Liver (tissue), 9 donors: Measurements from ENCODE around the gene MYOD1. TPM values are rescaled to one million over a fixed set of nuclear protein-coding genes. Genes with fewer than 3 reads are reported as not detected.

Experiments used
- DNase-seq: peaks from one replicate; pipeline ENCODE4 v3.0.0-alpha.2; 2017; ENCODE audit warnings: low spot score
- H3K27ac ChIP-seq, 2 donors: one replicate each; pipeline ENCODE4 v1.7.0; 2013; ENCODE audit warnings: inconsistent platforms in 2 of 2, low read length in 2 of 2, control low read depth in 1 of 2, low read depth in 1 of 2, mild to moderate bottlenecking in 1 of 2
- H3K27me3 ChIP-seq, 4 donors: one replicate each; pipeline versions ENCODE4 v1.6.1 to v1.7.0; 2013; ENCODE audit warnings: low read length in 3 of 4, inconsistent platforms in 1 of 4, mild to moderate bottlenecking in 1 of 4, moderate library complexity in 1 of 4; ENCODE audit not compliant: control insufficient read depth in 4 of 4, insufficient read depth in 4 of 4
- H3K36me3 ChIP-seq, 4 donors: one replicate each; pipeline versions ENCODE4 v1.6.1 to v1.7.0; 2013; ENCODE audit warnings: low read length in 3 of 4, mild to moderate bottlenecking in 3 of 4, low read depth in 1 of 4, moderate library complexity in 1 of 4; ENCODE audit not compliant: control insufficient read depth in 4 of 4, insufficient read depth in 3 of 4
- H3K4me1 ChIP-seq, 4 donors: one replicate each; pipeline versions ENCODE4 v1.6.1 to v1.7.0; 2013; ENCODE audit warnings: low read length in 3 of 4, mild to moderate bottlenecking in 3 of 4, moderate library complexity in 1 of 4; ENCODE audit not compliant: control insufficient read depth in 4 of 4, insufficient read depth in 4 of 4
- H3K4me3 ChIP-seq, 3 donors: one replicate each; pipeline versions ENCODE4 v1.6.1 to v1.7.0; 2013; ENCODE audit warnings: low read length in 3 of 3, control low read depth in 1 of 3, low read depth in 1 of 3, mild to moderate bottlenecking in 1 of 3
- H3K9ac ChIP-seq, 2 donors: one replicate each; pipeline ENCODE4 v1.7.0; 2013; ENCODE audit warnings: low read length in 2 of 2, mild to moderate bottlenecking in 2 of 2, moderate library complexity in 2 of 2, control low read depth in 1 of 2, low read depth in 1 of 2
- H3K9me3 ChIP-seq, 4 donors: one replicate each; pipeline versions ENCODE4 v1.6.1 to v1.7.0; 2013; ENCODE audit warnings: low read length in 3 of 4; ENCODE audit not compliant: control insufficient read depth in 4 of 4
- EGR1 ChIP-seq, 2 donors: IDR thresholded peaks; 2 replicates each; pipeline ENCODE4 v1.6.1; 2016 to 2018; ENCODE audit warnings: antibody characterized with exemption in 2 of 2, low read depth in 2 of 2
- FOXA1 ChIP-seq: IDR thresholded peaks from 2 replicates; pipeline ENCODE4 v1.6.1; 2016; ENCODE audit warnings: antibody characterized with exemption
- FOXA2 ChIP-seq: IDR thresholded peaks from 2 replicates; pipeline ENCODE4 v1.6.1; 2016; ENCODE audit warnings: antibody characterized with exemption
- GABPA ChIP-seq, 2 donors: IDR thresholded peaks in 1 of 2; conservative IDR thresholded peaks in 1 of 2; 2 replicates each; pipeline ENCODE4 v1.6.1; 2016; ENCODE audit warnings: antibody characterized with exemption in 2 of 2, mild to moderate bottlenecking in 1 of 2, moderate library complexity in 1 of 2
- HNF4A ChIP-seq, 2 donors: conservative IDR thresholded peaks; 2 replicates each; pipeline ENCODE4 v1.6.1; 2016; ENCODE audit warnings: antibody characterized with exemption in 2 of 2, mild to moderate bottlenecking in 2 of 2
- HNF4G ChIP-seq: IDR thresholded peaks from 2 replicates; pipeline ENCODE4 v1.6.1; 2016; ENCODE audit warnings: antibody characterized with exemption
- NR2F2 ChIP-seq: IDR thresholded peaks from 2 replicates; pipeline ENCODE4 v1.6.1; 2016; ENCODE audit warnings: antibody characterized with exemption
- SP1 ChIP-seq: IDR thresholded peaks from 2 replicates; pipeline ENCODE4 v1.6.1; 2018; ENCODE audit warnings: antibody characterized with exemption, mild to moderate bottlenecking
- TAF1 ChIP-seq: conservative IDR thresholded peaks from 2 replicates; pipeline ENCODE4 v1.6.1; 2016; ENCODE audit warnings: antibody characterized with exemption, mild to moderate bottlenecking
- YY1 ChIP-seq: IDR thresholded peaks from 2 replicates; pipeline ENCODE4 v1.6.1; 2016; ENCODE audit warnings: antibody characterized with exemption, mild to moderate bottlenecking
- WGBS: extraction: QIAGEN DNeasy Blood & Tissue Kit; methylation state at CpG from one replicate; pipeline ENCODE4 v1.1.7; 2013; 5-methylcytosine and 5-hydroxymethylcytosine counted together
- polyA plus RNA-seq, 2 donors: library from polyadenylated mRNA; stranded (reverse) in 1 of 2; unstranded in 1 of 2; fragments of 200-250 nt in 1 of 2; fragments of >200 nt in 1 of 2; fragmentation: Nextera tagmentation in 1 of 2; extraction: Ambion mirVana in 1 of 2; gene quantifications; one replicate each; pipeline versions ENCODE4 v1.2.1 to v1.2.3, GENCODE V29; 2013 to 2015
- total RNA-seq, 2 donors: library from RNA; depleted of rRNA; stranded (reverse); fragments of >200 nt; gene quantifications; one replicate each; pipeline ENCODE4 v1.2.3, GENCODE V29; 2014
- TF ChIP-seq, protein P1 (sequence below): IDR thresholded peaks from 2 replicates; pipeline ENCODE4 v1.6.1; 2016; ENCODE audit warnings: antibody characterized with exemption, mild to moderate bottlenecking
- TF ChIP-seq, protein P2 (sequence below): IDR thresholded peaks from 2 replicates; pipeline ENCODE4 v1.6.1; 2016; ENCODE audit warnings: antibody characterized with exemption
- TF ChIP-seq, protein P3 (sequence below): fragments of 150-350 bp; IDR thresholded peaks from 2 replicates; pipeline ENCODE4 v1.5.1; 2017; ENCODE audit warnings: improper control_type of control experiment, low read depth, low read length; ENCODE audit not compliant: missing input control
- TF ChIP-seq, protein P4 (sequence below): IDR thresholded peaks from 2 replicates; pipeline ENCODE4 v1.6.1; 2016; ENCODE audit warnings: antibody characterized with exemption
- TF ChIP-seq, protein P5 (sequence below): IDR thresholded peaks from 2 replicates; pipeline ENCODE4 v1.6.1; 2016; ENCODE audit warnings: antibody characterized with exemption
- donor health status: healthy.
- donor health status: healthy.
- donor health status: healthy.
- donor health status: healthy.
- donor health status: healthy.

The MYOD1 gene
- total and polyA plus RNA-seq, 4 donors, result not detected

DNA sequence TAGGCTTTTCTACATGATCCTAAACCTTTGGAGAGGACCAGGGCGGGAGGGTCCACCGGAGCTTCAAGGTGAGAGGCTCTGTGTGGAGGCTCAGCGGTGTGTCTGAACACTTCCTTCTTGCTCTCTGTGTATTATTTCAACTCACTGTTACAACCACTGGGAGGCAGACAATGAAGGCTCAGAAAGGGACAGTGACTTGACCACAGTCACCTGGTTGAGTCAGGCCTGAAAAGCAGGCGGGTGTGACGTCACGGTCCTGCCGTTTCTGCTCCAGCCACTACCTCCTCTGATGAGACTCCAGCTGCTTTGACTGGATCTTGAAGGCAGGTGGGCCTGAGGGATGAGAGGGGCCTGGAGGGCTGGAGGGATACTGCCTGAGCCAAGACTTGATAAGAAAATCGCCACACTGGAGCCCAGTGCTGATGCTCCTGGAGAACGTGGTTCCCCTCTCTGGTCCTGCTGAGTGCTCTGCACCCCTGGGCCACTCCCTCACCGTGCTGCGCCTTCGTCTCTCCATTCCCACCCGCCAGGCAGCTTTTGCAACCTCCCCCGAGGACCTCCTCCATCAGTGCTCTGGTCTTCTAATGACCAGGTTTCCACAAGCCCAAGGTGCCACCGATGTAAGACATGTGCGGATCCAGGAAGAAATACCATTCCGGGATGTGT is 43.1 kb downstream of the MYOD1 start (continued):
- TF ChIP-seq, protein P1, sequence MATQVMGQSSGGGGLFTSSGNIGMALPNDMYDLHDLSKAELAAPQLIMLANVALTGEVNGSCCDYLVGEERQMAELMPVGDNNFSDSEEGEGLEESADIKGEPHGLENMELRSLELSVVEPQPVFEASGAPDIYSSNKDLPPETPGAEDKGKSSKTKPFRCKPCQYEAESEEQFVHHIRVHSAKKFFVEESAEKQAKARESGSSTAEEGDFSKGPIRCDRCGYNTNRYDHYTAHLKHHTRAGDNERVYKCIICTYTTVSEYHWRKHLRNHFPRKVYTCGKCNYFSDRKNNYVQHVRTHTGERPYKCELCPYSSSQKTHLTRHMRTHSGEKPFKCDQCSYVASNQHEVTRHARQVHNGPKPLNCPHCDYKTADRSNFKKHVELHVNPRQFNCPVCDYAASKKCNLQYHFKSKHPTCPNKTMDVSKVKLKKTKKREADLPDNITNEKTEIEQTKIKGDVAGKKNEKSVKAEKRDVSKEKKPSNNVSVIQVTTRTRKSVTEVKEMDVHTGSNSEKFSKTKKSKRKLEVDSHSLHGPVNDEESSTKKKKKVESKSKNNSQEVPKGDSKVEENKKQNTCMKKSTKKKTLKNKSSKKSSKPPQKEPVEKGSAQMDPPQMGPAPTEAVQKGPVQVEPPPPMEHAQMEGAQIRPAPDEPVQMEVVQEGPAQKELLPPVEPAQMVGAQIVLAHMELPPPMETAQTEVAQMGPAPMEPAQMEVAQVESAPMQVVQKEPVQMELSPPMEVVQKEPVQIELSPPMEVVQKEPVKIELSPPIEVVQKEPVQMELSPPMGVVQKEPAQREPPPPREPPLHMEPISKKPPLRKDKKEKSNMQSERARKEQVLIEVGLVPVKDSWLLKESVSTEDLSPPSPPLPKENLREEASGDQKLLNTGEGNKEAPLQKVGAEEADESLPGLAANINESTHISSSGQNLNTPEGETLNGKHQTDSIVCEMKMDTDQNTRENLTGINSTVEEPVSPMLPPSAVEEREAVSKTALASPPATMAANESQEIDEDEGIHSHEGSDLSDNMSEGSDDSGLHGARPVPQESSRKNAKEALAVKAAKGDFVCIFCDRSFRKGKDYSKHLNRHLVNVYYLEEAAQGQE, result no peak

DNA sequence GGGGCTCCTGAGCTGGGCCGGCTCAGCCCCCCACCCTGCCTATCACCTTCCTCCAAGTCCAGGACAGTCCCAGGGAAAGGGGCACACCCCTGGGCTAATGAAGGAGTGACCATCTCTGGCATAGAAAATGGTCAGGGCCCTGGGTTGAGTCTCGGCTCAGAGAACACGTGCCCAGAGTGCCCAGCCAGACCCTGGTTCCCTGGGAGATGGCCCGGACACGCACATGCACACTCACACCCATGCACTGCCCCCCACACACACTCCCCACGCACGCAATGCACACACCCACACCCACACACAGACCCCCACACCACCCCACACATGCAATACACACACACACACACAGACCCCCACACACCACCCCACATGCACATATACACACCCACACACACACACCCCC is 43.9 kb downstream of the MYOD1 start:
- no peak overlapping the region for H3K4me3 ChIP-seq
- TF ChIP-seq FOXA1 (no peak), SP1 (no peak)
- TF ChIP-seq, protein P2, sequence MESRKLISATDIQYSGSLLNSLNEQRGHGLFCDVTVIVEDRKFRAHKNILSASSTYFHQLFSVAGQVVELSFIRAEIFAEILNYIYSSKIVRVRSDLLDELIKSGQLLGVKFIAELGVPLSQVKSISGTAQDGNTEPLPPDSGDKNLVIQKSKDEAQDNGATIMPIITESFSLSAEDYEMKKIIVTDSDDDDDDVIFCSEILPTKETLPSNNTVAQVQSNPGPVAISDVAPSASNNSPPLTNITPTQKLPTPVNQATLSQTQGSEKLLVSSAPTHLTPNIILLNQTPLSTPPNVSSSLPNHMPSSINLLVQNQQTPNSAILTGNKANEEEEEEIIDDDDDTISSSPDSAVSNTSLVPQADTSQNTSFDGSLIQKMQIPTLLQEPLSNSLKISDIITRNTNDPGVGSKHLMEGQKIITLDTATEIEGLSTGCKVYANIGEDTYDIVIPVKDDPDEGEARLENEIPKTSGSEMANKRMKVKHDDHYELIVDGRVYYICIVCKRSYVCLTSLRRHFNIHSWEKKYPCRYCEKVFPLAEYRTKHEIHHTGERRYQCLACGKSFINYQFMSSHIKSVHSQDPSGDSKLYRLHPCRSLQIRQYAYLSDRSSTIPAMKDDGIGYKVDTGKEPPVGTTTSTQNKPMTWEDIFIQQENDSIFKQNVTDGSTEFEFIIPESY, result no peak
- 92% methylated on average over 7 of the region's 7 CpGs for whole genome bisulfite sequencing
- H3K9ac ChIP-seq, result no peak overlapping the region
- no peak for DNase-seq
- no peaks in the 10 kb centered on the region for H3K27me3 ChIP-seq
- no peaks in the 10 kb centered on the region for H3K9me3 ChIP-seq
- no peak overlapping the region for H3K27ac ChIP-seq
- H3K36me3 ChIP-seq, result no peaks in the 10 kb centered on the region
- peaks cover 0 to 4% (median 0%) of the 10 kb centered on the region in 4 donors for H3K4me1 ChIP-seq

DNA sequence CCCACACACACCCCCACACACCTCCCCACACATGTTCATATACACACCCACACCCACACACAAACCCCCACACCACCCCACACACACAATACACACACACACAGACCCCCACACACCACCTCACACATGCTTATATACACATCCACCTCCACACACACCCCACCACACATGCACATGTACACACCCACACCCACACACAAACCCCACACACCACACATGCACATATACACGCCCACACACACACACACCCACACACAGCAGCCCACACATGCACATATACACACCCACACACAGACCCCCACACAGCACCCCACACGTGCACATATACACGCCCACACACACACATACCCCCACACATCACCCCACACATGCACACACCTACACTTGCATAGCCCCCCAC is 44.3 kb downstream of the MYOD1 start:
- TF ChIP-seq YY1 (no peak), GABPA (IDR thresholded peaks at IDR 0.05 in 1 of 2, conservative IDR thresholded peaks at IDR 0.05 in 1 of 2) (no peak), HNF4G (no peak), FOXA1 (no peak), TAF1 (no peak), NR2F2 (no peak), EGR1 (IDR thresholded peaks at IDR 0.05; ENCODE audit: low read depth in 2 of 2) (no peak), SP1 (no peak), HNF4A (conservative IDR thresholded peaks at IDR 0.05) (no peak), FOXA2 (no peak)
- TF ChIP-seq, protein P2, result no peak
- TF ChIP-seq, protein P3, sequence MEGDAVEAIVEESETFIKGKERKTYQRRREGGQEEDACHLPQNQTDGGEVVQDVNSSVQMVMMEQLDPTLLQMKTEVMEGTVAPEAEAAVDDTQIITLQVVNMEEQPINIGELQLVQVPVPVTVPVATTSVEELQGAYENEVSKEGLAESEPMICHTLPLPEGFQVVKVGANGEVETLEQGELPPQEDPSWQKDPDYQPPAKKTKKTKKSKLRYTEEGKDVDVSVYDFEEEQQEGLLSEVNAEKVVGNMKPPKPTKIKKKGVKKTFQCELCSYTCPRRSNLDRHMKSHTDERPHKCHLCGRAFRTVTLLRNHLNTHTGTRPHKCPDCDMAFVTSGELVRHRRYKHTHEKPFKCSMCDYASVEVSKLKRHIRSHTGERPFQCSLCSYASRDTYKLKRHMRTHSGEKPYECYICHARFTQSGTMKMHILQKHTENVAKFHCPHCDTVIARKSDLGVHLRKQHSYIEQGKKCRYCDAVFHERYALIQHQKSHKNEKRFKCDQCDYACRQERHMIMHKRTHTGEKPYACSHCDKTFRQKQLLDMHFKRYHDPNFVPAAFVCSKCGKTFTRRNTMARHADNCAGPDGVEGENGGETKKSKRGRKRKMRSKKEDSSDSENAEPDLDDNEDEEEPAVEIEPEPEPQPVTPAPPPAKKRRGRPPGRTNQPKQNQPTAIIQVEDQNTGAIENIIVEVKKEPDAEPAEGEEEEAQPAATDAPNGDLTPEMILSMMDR, result no peak
- TF ChIP-seq, protein P4, sequence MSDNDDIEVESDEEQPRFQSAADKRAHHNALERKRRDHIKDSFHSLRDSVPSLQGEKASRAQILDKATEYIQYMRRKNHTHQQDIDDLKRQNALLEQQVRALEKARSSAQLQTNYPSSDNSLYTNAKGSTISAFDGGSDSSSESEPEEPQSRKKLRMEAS, result no peak
- TF ChIP-seq, protein P5, sequence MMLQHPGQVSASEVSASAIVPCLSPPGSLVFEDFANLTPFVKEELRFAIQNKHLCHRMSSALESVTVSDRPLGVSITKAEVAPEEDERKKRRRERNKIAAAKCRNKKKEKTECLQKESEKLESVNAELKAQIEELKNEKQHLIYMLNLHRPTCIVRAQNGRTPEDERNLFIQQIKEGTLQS, result no peak
- no peak for DNase-seq
- no peaks in the 10 kb centered on the region for H3K36me3 ChIP-seq
- no peaks in the 10 kb centered on the region for H3K27me3 ChIP-seq
- peaks cover 0 to 4% (median 0%) of the 10 kb centered on the region in 4 donors for H3K4me1 ChIP-seq
- no peak overlapping the region for H3K27ac ChIP-seq
- H3K9me3 ChIP-seq, result no peaks in the 10 kb centered on the region
- no peak overlapping the region for H3K9ac ChIP-seq
- 63% methylated on average over 3 of the region's 3 CpGs for WGBS
- no peak overlapping the region for H3K4me3 ChIP-seq
